NAMALWA (cell line): ENCODE data around the gene NPHP3.
"Not testable (repeated sequence)": the region's sequence is repeated elsewhere in the genome, so short reads cannot be mapped to it uniquely, and the experiment has no call there.

Experiments
- DNase-seq: peaks from one replicate; pipeline ENCODE4 v3.0.0-alpha.2; 2015; ENCODE audit warnings: low spot score

NPHP3 gene

GRCh38 chr3:132641427-132641826 lies 80.8 kb downstream of the NPHP3 start:
- DNase-seq, result not testable (repeated sequence)

DNA sequence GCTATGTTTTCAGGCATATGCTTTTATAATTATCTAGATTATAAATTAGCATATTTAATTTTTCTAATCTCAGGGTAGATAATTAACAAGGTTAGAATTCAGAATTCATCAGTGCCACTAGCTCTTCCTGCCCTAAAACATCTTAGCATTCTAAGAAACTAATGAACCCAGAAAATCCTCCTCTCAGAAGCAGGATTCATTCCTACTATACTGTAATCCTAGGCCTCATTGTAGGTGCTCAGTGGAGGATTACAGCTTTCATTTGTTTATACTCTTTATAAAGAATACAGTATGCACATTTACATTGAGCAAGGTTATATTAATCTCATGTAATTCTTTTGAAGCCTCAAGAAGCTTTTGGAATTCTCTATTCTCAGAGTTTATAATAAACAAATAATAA lies 83.5 kb downstream of the NPHP3 start:
- DNase-seq, result no peak

DNA sequence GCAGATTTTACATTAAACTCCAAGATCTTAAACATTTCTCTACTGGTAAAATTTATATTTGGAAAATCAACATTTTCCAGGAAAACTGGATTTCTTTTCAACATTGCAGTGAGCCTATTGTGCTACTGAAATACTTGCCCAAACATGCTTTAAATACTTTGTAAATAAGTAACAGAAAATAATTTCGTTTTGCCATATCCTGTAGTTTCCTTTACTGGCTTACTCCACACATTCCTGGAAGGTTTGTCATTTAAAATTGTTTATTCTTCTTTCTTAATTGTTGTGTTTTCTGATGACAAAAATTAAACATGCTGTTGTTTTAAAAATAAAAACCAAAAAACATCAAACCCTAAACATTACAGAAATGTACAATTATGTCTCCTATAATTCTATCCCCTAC lies 84.6 kb downstream of the NPHP3 start:
- DNase-seq, result no peak

DNA sequence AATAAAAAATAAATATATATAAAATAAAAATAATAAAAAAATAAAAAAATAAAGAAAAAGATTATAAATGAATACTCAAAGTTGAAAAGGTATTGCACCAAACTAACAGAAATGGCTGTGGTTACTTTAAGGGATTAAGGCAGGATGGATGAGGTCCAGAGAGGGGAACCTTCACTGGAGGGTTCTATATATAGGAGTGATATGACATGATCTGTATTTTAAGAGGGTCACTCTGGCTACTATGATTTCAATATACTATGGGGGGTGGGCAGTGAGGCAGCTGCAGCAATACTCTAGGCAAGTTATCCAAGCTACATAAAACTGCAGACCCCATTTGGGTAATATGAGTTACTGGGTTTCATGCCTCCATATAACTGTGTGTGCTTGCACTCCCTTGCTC lies 87.2 kb downstream of the NPHP3 start:
- no peak for DNase-seq
